Measurements from ENCODE around the gene HYAL2.

GRCh38 chr3:50340448-50341329 is 18.1 kb upstream of the HYAL2 start, which contains the start of gene RASSF1:
- TF ChIP-seq TCF4 (CRISPR knock-in tag; IDR thresholded peaks at IDR 0.05; ENCODE audit: borderline replicate concordance) (no peak), PATZ1 (CRISPR knock-in tag; IDR thresholded peaks at IDR 0.05; ENCODE audit: borderline replicate concordance) (no peak), TOX (CRISPR knock-in tag; IDR thresholded peaks at IDR 0.05; ENCODE audit: borderline replicate concordance) (no peak), ZNF8 (CRISPR knock-in tag; IDR thresholded peaks at IDR 0.05) (no peak), ARNTL (CRISPR knock-in tag; IDR thresholded peaks at IDR 0.05; ENCODE audit: borderline replicate concordance, low read depth) (no peak)

Data from SK-N-SH treated with all-trans-retinoic acid at 6 μM for 48 hours (cell line).